Natural killer cell (primary cell): ENCODE results near the gene PRG3. TPM values are rescaled to one million over a fixed set of nuclear protein-coding genes. Genes with fewer than 3 reads are reported as not detected.

Experiments used
- ATAC-seq, 3 donors: fragments of 150-1000 bp in 2 of 3; fragments of 200-7000 bp in 1 of 3; cut with Tn5 transposase; 1 replicate in 1 of 3; 2 replicates in 2 of 3; pipeline ENCODE4 v1.10.0; 2021; ENCODE audit warnings: mild to moderate bottlenecking in 2 of 3, moderate library complexity in 2 of 3
- DNase-seq, 2 donors: peaks; one replicate each; pipeline versions ENCODE4 v3.0.0 to v3.0.0-alpha.2; 2013 to 2021; ENCODE audit warnings: mixed read lengths in 1 of 2
- H3K27ac ChIP-seq: one replicate; pipeline ENCODE4 v1.5.1; 2013; ENCODE audit warnings: mild to moderate bottlenecking, low read length
- H3K27me3 ChIP-seq: one replicate; pipeline ENCODE4 v1.6.1; 2013; ENCODE audit warnings: low read length; ENCODE audit not compliant: control insufficient read depth, insufficient read depth
- H3K36me3 ChIP-seq: one replicate; pipeline ENCODE4 v1.6.1; 2013; ENCODE audit warnings: low read length; ENCODE audit not compliant: control insufficient read depth, insufficient read depth
- H3K4me1 ChIP-seq: one replicate; pipeline ENCODE4 v1.6.1; 2013; ENCODE audit warnings: low read length; ENCODE audit not compliant: control insufficient read depth, insufficient read depth
- H3K4me3 ChIP-seq: one replicate; pipeline ENCODE4 v1.5.1; 2013; ENCODE audit warnings: low read length
- H3K9me3 ChIP-seq: one replicate; pipeline ENCODE4 v1.6.1; 2013; ENCODE audit warnings: low read length; ENCODE audit not compliant: control insufficient read depth, insufficient read depth
- H3K27ac Mint-ChIP-seq, 2 donors: one replicate each; pipeline ENCODE4 v1.8.0; 2022; ENCODE audit warnings: mild to moderate bottlenecking in 2 of 2, mixed read lengths in 2 of 2, moderate library complexity in 1 of 2
- H3K27me3 Mint-ChIP-seq, 2 donors: one replicate each; pipeline ENCODE4 v1.8.0; 2022; ENCODE audit warnings: low read depth in 2 of 2, mixed read lengths in 2 of 2
- H3K36me3 Mint-ChIP-seq: one replicate; pipeline ENCODE4 v1.8.0; 2022; ENCODE audit warnings: mixed read lengths
- H3K4me1 Mint-ChIP-seq, 2 donors: one replicate each; pipeline ENCODE4 v1.8.0; 2022; ENCODE audit warnings: mixed read lengths in 2 of 2
- H3K4me3 Mint-ChIP-seq: one replicate; pipeline ENCODE4 v1.8.0; 2022; ENCODE audit warnings: mild to moderate bottlenecking, moderate library complexity, mixed read lengths
- H3K9me3 Mint-ChIP-seq, 2 donors: one replicate each; pipeline ENCODE4 v1.8.0; 2022; ENCODE audit warnings: mixed read lengths in 2 of 2
- CTCF ChIP-seq: fragments of 200-600 bp; IDR thresholded peaks from one replicate; pipeline ENCODE4 v1.8.0; 2022; ENCODE audit warnings: antibody characterized with exemption
- WGBS: methylation state at CpG from one replicate; pipeline ENCODE4 v1.1.7; 2013; ENCODE audit warnings: missing lambda C conversion rate; ENCODE audit not compliant: insufficient coverage; 5-methylcytosine and 5-hydroxymethylcytosine counted together
- intact Hi-C: fragments of 100-400 bp; cut with micrococcal nuclease; formaldehyde crosslinking; loops from one replicate; pipeline ENCODE4 v1.14.2; 2022
- total RNA-seq, 4 donors: library from RNA; stranded (reverse); fragments of 120-200 nt in 1 of 4; gene quantifications; one replicate each; pipeline versions ENCODE4 v1.2.3 to v1.2.4, GENCODE V29; 2013 to 2022

Gene PRG3
- total RNA-seq, 3 donors from 2014 or later (not counting 1 experiment from before 2014, with no cell fraction given): not detected

GRCh38 chr11:57391539-57391938 is 10.6 kb upstream of the PRG3 start:
- Histone ChIP-seq H3K4me1 (no peaks in the 10 kb centered on the region), H3K27me3 (no peaks in the 10 kb centered on the region), H3K4me3 (no peak overlapping the region), H3K36me3 (no peaks in the 10 kb centered on the region), H3K9me3 (no peaks in the 10 kb centered on the region), H3K27ac (no peak overlapping the region)
- no peak for ATAC-seq
- intact Hi-C loops: no loop called here
- Mint-ChIP-seq H3K4me1 (no peaks in the 10 kb centered on the region), H3K27me3 (peaks cover 12 to 30% of the 10 kb centered on the region in 2 donors), H3K27ac (no peak overlapping the region), H3K9me3 (no peaks in the 10 kb centered on the region), H3K4me3 (no peak overlapping the region), H3K36me3 (no peaks in the 10 kb centered on the region)
- DNase-seq: no peak
- TF ChIP-seq CTCF: no peak
- WGBS: 53% methylated on average over 2 of the region's 2 CpGs

- H3K27me3 Mint-ChIP-seq: peaks cover 12 to 32% of the 10 kb centered on the region in 2 donors
- H3K4me1 Mint-ChIP-seq: no peaks in the 10 kb centered on the region
- H3K27ac ChIP-seq: no peak overlapping the region
- no peak overlapping the region for H3K4me3 ChIP-seq
- no peaks in the 10 kb centered on the region for H3K9me3 Mint-ChIP-seq
- ATAC-seq (no peak), DNase-seq (no peak)
- no peaks in the 10 kb centered on the region for H3K9me3 ChIP-seq
- H3K27ac Mint-ChIP-seq: no peak overlapping the region
- H3K36me3 ChIP-seq: no peaks in the 10 kb centered on the region
- intact Hi-C loops: no loop called here
- no peaks in the 10 kb centered on the region for H3K4me1 ChIP-seq
- no peaks in the 10 kb centered on the region for H3K36me3 Mint-ChIP-seq
- H3K27me3 ChIP-seq: no peaks in the 10 kb centered on the region
- WGBS: 97% methylated on average over 2 of the region's 3 CpGs
- no peak for TF ChIP-seq CTCF
- no peak overlapping the region for H3K4me3 Mint-ChIP-seq
Observed at GRCh38 chr11:57391111-57391510, 10.2 kb upstream of the PRG3 start.

GRCh38 chr11:57390535-57390934 is 9.6 kb upstream of the PRG3 start, which contains the start of gene PRG2:
PRG2 (minus strand) TSS chr11:57390650; CDS start chr11:57389944, 706 bp downstream.
- intact Hi-C loops: no loop called here
- TF ChIP-seq CTCF: no peak
- Histone ChIP-seq H3K9me3 (no peaks in the 10 kb centered on the region), H3K4me3 (no peak within 1 kb of the TSS), H3K4me1 (no peaks in the 10 kb centered on the region), H3K27ac (no peak within 1 kb of the TSS), H3K27me3 (no peaks in the 10 kb centered on the region), H3K36me3 (no peaks in the 10 kb centered on the region)
- H3K4me3 Mint-ChIP-seq: no peak within 1 kb of the TSS
- H3K4me1 Mint-ChIP-seq: no peaks in the 10 kb centered on the region
- H3K9me3 Mint-ChIP-seq: no peaks in the 10 kb centered on the region
- H3K36me3 Mint-ChIP-seq: no peaks in the 10 kb centered on the region
- DNase-seq: no peak
- peaks cover 12 to 38% of the 10 kb centered on the region in 2 donors for H3K27me3 Mint-ChIP-seq
- 90% methylated on average over 2 of the region's 2 CpGs for WGBS
- ATAC-seq: no peak
- no peak within 1 kb of the TSS for H3K27ac Mint-ChIP-seq

- TF ChIP-seq CTCF: no peak
- Mint-ChIP-seq H3K27ac (no peak overlapping the region), H3K36me3 (no peaks in the 10 kb centered on the region), H3K9me3 (no peaks in the 10 kb centered on the region), H3K27me3 (peaks cover 12 to 41% of the 10 kb centered on the region in 2 donors), H3K4me3 (no peak overlapping the region), H3K4me1 (no peaks in the 10 kb centered on the region)
- DNase-seq: no peak
- intact Hi-C loops: no loop called here
- H3K27me3 ChIP-seq: no peaks in the 10 kb centered on the region
- H3K27ac ChIP-seq: no peak overlapping the region
- 71% methylated on average over 16 of the region's 16 CpGs for WGBS
- no peaks in the 10 kb centered on the region for H3K9me3 ChIP-seq
- no peak overlapping the region for H3K4me3 ChIP-seq
- H3K4me1 ChIP-seq: no peaks in the 10 kb centered on the region
- ATAC-seq: no peak
- H3K36me3 ChIP-seq: no peaks in the 10 kb centered on the region
Observed at GRCh38 chr11:57387289-57388030, 6.5 kb upstream of the PRG3 start.
